ENCODE results near the gene NAAA.
"Not testable (repeated sequence)": the region's sequence is repeated elsewhere in the genome, so short reads cannot be mapped to it uniquely, and the experiment has no call there.

The NAAA gene

GRCh38 chr4:75916091-75916661 lies 24.6 kb downstream of the NAAA start:
- DNase-seq: peak in 1 of 2 experiments; percentile 29

GRCh38 chr4:75912968-75913367 lies 27.8 kb downstream of the NAAA start:
- no peak for DNase-seq

GRCh38 chr4:75910831-75911230 lies 30.0 kb downstream of the NAAA start:
- not testable (repeated sequence) for DNase-seq

GRCh38 chr4:75909405-75909804 lies 31.4 kb downstream of the NAAA start:
- no peak for DNase-seq

- no peak for DNase-seq
Measured at GRCh38 chr4:75908555-75908954, 32.3 kb downstream of the NAAA start.

- no peak for DNase-seq
Measured at GRCh38 chr4:75907966-75908365, 32.8 kb downstream of the NAAA start.

- DNase-seq: no peak
Measured at GRCh38 chr4:75904076-75904475, 36.7 kb downstream of the NAAA start.

GRCh38 chr4:75902352-75902751 lies 38.5 kb downstream of the NAAA start, which contains the start of gene PPEF2:
Gene PPEF2, minus strand, starts transcription at chr4:75902452. Its CDS starts 6,127 bp downstream, at chr4:75896325.
- DNase-seq: no peak

- DNase-seq: no peak
Measured at GRCh38 chr4:75898536-75898935, 42.3 kb downstream of the NAAA start.

GRCh38 chr4:75895744-75896314 lies 45.0 kb downstream of the NAAA start:
- peak; percentile 16 to 24 for DNase-seq

GRCh38 chr4:75892508-75892907 lies 48.3 kb downstream of the NAAA start:
- no peak for DNase-seq

- no peak for DNase-seq
Measured at GRCh38 chr4:75891611-75892010, 49.2 kb downstream of the NAAA start.

GRCh38 chr4:75889537-75890199 lies 51.1 kb downstream of the NAAA start:
- no peak for DNase-seq

- DNase-seq: no peak
Measured at GRCh38 chr4:75886104-75886503, 54.7 kb downstream of the NAAA start.

- DNase-seq: no peak
Measured at GRCh38 chr4:75881476-75881875, 59.3 kb downstream of the NAAA start.

GRCh38 chr4:75880278-75880677 lies 60.5 kb downstream of the NAAA start:
- no peak for DNase-seq

- DNase-seq: no peak
Measured at GRCh38 chr4:75878246-75878756, 62.5 kb downstream of the NAAA start.

- no peak for DNase-seq
Measured at GRCh38 chr4:75876218-75876617, 64.6 kb downstream of the NAAA start.

GRCh38 chr4:75869100-75869499 lies 71.7 kb downstream of the NAAA start:
- DNase-seq: no peak

- no peak for DNase-seq
Measured at GRCh38 chr4:75867130-75867529, 73.7 kb downstream of the NAAA start.

Data from SHP77 (cell line).